ENCODE results near the gene GHDC. TPM values are rescaled to one million over a fixed set of nuclear protein-coding genes. Genes with fewer than 3 reads are reported as not detected.
A peak's percentile ranks its signal among the peaks of the same experiment; 100 is the strongest.

GHDC gene
- total RNA-seq, 4 donors from 2014 or later = 13.2 to 71.4 (median 44.3) TPM

DNA sequence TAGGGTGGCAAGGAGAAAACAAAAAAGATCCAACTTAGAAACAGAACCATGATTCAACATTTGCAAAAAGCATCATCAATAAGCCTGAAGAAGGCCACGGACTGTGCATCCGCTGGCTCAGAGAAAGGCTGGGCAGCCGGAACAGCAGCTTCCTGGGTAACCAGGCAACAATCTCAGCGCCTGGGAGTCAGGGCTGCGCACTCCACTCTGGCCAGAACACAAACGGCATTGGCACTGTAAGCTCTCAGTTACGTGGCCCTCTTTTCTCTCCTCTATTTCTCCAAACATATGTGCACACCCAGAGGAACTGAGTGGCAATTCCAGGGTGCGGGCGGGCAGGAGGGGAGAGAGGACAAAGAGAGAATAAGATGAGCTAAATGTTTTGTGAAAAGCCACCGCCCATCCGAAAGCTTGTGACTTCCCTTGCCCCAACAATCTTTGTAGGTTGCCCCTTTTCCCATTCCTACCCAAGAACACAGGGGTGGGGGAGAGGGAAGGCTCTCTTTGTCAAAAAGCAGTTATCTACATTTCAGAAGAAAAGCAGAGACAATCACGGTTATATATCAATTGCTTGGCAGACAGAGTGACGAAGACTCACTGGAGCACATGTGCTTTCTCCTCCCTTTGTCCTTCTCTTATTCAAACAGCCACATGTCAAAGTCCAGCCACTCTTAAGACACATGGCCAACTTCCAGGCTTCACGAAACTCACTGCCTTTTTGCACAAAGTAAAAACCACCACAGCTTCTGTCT lies 6.6 kb upstream of the GHDC start:
- peak overlapping the region in 1 of 4 donors; percentile 26 for H3K27ac ChIP-seq
- no peak for DNase-seq
- TF ChIP-seq, protein P1, sequence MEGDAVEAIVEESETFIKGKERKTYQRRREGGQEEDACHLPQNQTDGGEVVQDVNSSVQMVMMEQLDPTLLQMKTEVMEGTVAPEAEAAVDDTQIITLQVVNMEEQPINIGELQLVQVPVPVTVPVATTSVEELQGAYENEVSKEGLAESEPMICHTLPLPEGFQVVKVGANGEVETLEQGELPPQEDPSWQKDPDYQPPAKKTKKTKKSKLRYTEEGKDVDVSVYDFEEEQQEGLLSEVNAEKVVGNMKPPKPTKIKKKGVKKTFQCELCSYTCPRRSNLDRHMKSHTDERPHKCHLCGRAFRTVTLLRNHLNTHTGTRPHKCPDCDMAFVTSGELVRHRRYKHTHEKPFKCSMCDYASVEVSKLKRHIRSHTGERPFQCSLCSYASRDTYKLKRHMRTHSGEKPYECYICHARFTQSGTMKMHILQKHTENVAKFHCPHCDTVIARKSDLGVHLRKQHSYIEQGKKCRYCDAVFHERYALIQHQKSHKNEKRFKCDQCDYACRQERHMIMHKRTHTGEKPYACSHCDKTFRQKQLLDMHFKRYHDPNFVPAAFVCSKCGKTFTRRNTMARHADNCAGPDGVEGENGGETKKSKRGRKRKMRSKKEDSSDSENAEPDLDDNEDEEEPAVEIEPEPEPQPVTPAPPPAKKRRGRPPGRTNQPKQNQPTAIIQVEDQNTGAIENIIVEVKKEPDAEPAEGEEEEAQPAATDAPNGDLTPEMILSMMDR (IDR thresholded peaks at IDR 0.05) = no peak
- TF ChIP-seq POLR2A (IDR thresholded peaks at IDR 0.05) = no peak
- peaks cover 0 to 5% (median 0%) of the 10 kb centered on the region in 4 donors for H3K4me1 ChIP-seq
- peaks cover 0 to 30% (median 0%) of the 10 kb centered on the region in 3 donors for H3K36me3 ChIP-seq
- H3K27me3 ChIP-seq = no peaks in the 10 kb centered on the region
- no peak overlapping the region for H3K4me3 ChIP-seq
- no peaks in the 10 kb centered on the region for H3K9me3 ChIP-seq

DNA sequence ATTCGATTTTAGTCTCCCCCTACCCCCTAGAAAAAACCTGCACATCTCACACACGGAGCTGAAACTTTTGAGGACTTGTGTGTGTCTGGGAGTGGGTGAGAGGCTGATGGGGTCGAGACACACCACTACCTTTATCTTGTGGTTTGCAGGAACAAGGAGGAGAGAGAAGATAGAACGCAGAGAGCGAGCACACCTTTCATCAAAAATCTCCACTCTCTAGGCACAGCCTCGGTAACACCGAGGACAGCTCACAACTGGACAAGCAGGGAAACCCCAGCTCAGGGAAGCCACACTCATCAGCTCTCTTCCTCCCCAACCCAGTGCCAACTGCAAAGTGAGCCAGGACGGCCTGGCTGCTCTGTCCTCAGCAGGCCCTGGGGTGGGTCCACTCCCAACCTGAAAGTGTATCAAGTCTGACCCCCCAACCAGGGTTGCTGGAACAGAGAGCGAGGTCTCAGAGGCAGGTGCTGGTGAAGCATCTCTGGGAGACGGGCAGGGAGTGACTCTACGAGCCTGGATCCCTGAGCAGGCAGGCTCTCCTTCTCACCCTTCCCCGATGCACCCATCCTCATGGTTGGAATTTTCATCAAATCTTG lies 5.2 kb upstream of the GHDC start:
- TF ChIP-seq, protein P1 (IDR thresholded peaks at IDR 0.05) = no peak
- TF ChIP-seq POLR2A (IDR thresholded peaks at IDR 0.05) = no peak
- Histone ChIP-seq H3K27me3 (no peaks in the 10 kb centered on the region), H3K36me3 (peaks cover 0 to 18% (median 0%) of the 10 kb centered on the region in 3 donors), H3K27ac (peak overlapping the region in 1 of 4 donors; percentile 63), H3K9me3 (no peaks in the 10 kb centered on the region), H3K4me1 (peaks cover 0 to 9% (median 0%) of the 10 kb centered on the region in 4 donors), H3K4me3 (no peak overlapping the region)
- no peak for DNase-seq

DNA sequence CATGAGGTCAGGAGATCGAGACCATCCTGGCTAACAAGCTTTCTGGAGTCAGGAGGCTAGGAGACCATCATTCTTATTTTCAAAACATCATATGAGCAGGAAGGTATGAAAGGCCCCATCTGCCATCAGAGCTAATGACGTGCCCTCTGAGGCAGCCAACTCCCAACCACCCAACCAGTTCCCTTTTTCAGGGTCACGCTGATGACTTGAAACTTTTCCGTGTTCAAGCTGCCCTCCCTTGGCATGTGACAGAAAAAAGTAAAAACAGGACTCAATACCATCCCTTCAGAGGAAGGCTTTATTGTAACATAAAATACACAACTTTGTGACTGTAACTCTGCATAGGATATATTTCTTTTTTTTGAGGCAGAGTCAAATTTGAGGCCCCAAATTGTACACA lies 4.6 kb upstream of the GHDC start:
- DNase-seq = peak in 1 of 3 donors; percentile 55
- H3K36me3 ChIP-seq = peaks cover 0 to 12% (median 0%) of the 10 kb centered on the region in 3 donors
- H3K27ac ChIP-seq = peak overlapping the region in 3 of 4 donors; percentile 39 to 63 (median 50)

DNA sequence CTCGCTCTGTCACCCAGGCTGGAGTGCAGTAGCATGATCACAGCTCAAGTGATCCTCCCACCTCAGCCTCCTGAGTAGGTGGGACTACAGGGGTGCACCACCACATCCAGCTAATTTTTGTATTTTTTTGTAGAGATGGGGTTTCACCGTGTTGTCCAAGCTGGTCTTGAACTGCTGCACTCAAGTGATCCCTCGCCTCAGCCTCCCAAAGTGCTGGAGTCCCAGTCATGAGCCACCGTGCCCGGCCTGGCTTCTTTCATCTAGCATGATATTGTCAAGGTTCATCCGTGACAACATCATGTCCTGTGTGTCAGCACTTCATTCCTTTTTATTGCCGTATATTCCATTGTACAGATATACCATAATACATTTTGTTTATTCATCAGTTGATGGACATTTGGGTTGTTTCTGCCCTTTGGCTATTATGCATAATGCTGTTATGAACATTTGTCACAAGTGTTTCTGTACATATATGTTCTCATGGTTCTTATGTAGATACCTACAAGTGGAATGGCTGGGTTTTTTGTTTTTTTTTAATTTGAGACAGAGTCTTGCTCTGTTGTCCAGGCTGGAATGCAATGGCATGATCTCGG lies 3.4 kb upstream of the GHDC start:
- H3K9me3 ChIP-seq = no peaks in the 10 kb centered on the region
- no peak overlapping the region for H3K4me3 ChIP-seq
- H3K4me1 ChIP-seq = peaks cover 0 to 20% (median 8%) of the 10 kb centered on the region in 4 donors
- no peak overlapping the region for H3K27ac ChIP-seq
- TF ChIP-seq, protein P1 (IDR thresholded peaks at IDR 0.05) = no peak
- no peak for TF ChIP-seq POLR2A (IDR thresholded peaks at IDR 0.05)
- H3K27me3 ChIP-seq = no peaks in the 10 kb centered on the region
- no peak for DNase-seq
- H3K36me3 ChIP-seq = peaks cover 0 to 8% (median 0%) of the 10 kb centered on the region in 3 donors

More for the DNA sequence above, 4.6 kb upstream of the GHDC start:
- TF ChIP-seq, protein P1 (IDR thresholded peaks at IDR 0.05) = no peak
- Histone ChIP-seq H3K27me3 (no peaks in the 10 kb centered on the region), H3K4me1 (peaks cover 0 to 11% (median 0%) of the 10 kb centered on the region in 4 donors), H3K9me3 (no peaks in the 10 kb centered on the region), H3K4me3 (no peak overlapping the region)

DNA sequence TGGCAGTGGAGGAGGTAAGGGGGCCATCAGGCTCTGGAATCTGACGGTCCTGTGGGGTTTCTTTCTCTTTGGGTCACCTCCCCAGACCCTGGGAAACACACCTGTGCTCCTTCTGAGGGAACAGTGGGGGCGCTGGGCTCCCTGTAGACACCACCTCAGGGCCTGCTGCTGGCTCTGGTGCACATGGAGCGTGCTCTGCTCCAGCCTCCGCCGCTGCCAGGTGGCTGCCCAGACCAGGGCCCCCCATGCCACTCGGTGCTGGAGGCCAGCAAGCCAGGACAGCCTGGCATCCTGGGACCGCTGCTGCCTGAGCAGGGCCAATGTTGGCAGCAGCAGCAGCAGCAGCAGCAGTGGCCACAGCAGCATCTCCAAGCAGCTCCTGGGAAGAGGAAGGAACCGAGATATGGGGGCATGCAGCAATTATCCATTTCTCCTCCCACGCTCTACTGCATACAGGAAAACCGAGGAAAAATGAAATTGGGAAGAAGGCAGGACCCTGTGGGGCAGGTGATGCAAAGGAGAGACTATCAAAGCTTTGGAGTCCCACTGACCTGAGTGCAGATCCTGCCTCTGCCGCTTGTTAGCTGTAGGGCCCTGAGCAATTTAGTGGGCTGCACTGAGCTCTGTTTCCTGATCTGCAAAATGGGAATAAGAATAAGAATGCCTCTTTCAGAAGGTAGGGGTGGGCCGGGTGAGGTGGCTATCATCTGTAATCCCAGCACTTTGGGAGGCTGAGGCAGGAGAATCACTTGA lies 902 bp downstream of the GHDC start:
- no peak for TF ChIP-seq POLR2A (IDR thresholded peaks at IDR 0.05)
- TF ChIP-seq, protein P1 (IDR thresholded peaks at IDR 0.05) = no peak
- Histone ChIP-seq H3K4me3 (peak overlapping the region; percentile 72 to 94 (median 86)), H3K9me3 (no peaks in the 10 kb centered on the region), H3K4me1 (peaks cover 0 to 15% (median 8%) of the 10 kb centered on the region in 4 donors), H3K27me3 (no peaks in the 10 kb centered on the region), H3K36me3 (no peaks in the 10 kb centered on the region), H3K27ac (peak overlapping the region in 3 of 4 donors; percentile 82 to 89 (median 85))
- DNase-seq = no peak

Data from Peyer's patch (tissue), 4 donors.